GM12878 (cell line): ENCODE results near the gene PRSS33. TPM values are rescaled to one million over a fixed set of nuclear protein-coding genes. Genes with fewer than 3 reads are reported as not detected.

Experiments
- ATAC-seq: fragments of 200-7000 bp; cut with Tn5 transposase; 3 replicates; pipeline ENCODE4 v1.9.1; 2020; ENCODE audit warnings: mild to moderate bottlenecking, moderate library complexity
- BruUV-seq: library from RNA; stranded (reverse); fragments of 400-500 nt; replicated peaks from 2 replicates; lab custom pipeline; 2021; lab: Mats Ljungman, UMichigan
- CTCF ChIA-PET: fragments of 300-600 bp; sonication (Branson Sonifier 250); formaldehyde crosslinking; extraction: SDS; loops from one replicate; lab custom pipeline; 2021; ENCODE audit warnings: inconsistent platforms; lab: Yijun Ruan, JAX
- POLR2A ChIA-PET: fragments of 350-600 bp; formaldehyde crosslinking; extraction: SDS; loops from one replicate; lab custom pipeline; 2021; ENCODE audit warnings: inconsistent platforms; lab: Charles Lee
- RAD21 ChIA-PET: fragments of 300-600 bp; sonication (Branson Sonifier 250); formaldehyde crosslinking; loops from one replicate; lab custom pipeline; 2023; ENCODE audit warnings: antibody characterized with exemption; ENCODE audit not compliant: unreplicated experiment; lab: Charles Lee
- SMC1A ChIA-PET: fragments of 300-600 bp; sonication (Branson Sonifier 250); formaldehyde crosslinking; loops from one replicate; lab custom pipeline; 2023; ENCODE audit not compliant: unreplicated experiment, uncharacterized antibody; lab: Charles Lee
- DNase-seq: peaks from one replicate; pipeline ENCODE4 v3.0.0-alpha.2; 2011; ENCODE audit warnings: low read depth, low spot score
- FAIRE-seq: peaks from 3 replicates; lab custom pipeline; 2011; peaks lifted over from hg19 to GRCh38; lab: Jason Lieb, UNC
- H2AFZ ChIP-seq: 2 replicates; pipeline ENCODE4 v1.6.0; 2011; ENCODE audit warnings: low read depth, low read length, control low read depth; ENCODE audit not compliant: control insufficient read depth
- H3K27ac ChIP-seq: 2 replicates; pipeline ENCODE4 v1.5.1; 2011; ENCODE audit warnings: control low read depth; ENCODE audit not compliant: control insufficient read depth, insufficient read depth
- H3K27me3 ChIP-seq, 2 experiments: replicated peaks in 1 of 2; 2 replicates each; pipeline versions ENCODE4 v1.6.0 to v1.6.1; 2011; ENCODE audit warnings: low read length in 1 of 2; ENCODE audit not compliant: control insufficient read depth in 2 of 2, insufficient read depth in 2 of 2
- H3K36me3 ChIP-seq, 2 experiments: 2 replicates each; pipeline ENCODE4 v1.5.1; 2011; ENCODE audit warnings: low read length in 1 of 2; ENCODE audit not compliant: control insufficient read depth in 2 of 2, insufficient read depth in 2 of 2
- H3K4me1 ChIP-seq: 2 replicates; pipeline ENCODE4 v1.6.1; 2011; ENCODE audit warnings: mild to moderate bottlenecking, low read length, moderate library complexity, mixed read lengths; ENCODE audit not compliant: control insufficient read depth, insufficient read depth
- H3K4me2 ChIP-seq: 2 replicates; pipeline ENCODE4 v1.6.0; 2011; ENCODE audit warnings: control low read depth; ENCODE audit not compliant: control insufficient read depth, insufficient read depth
- H3K4me3 ChIP-seq: fragments of 200-600 bp; sonication (generic); 2 replicates; pipeline ENCODE4 v1.5.1; 2016
- H3K79me2 ChIP-seq: 2 replicates; pipeline ENCODE4 v1.6.0; 2011; ENCODE audit warnings: low read length; ENCODE audit not compliant: control insufficient read depth, insufficient read depth
- H3K9ac ChIP-seq: 2 replicates; pipeline ENCODE4 v1.8.0; 2011; ENCODE audit warnings: low read length, control low read depth, mixed read lengths; ENCODE audit not compliant: control insufficient read depth, insufficient read depth
- H3K9me3 ChIP-seq: replicated peaks from 3 replicates; pipeline ENCODE4 v1.5.1; 2011; ENCODE audit warnings: mild to moderate bottlenecking, low read length; ENCODE audit not compliant: control insufficient read depth, insufficient read depth
- H4K20me1 ChIP-seq: 2 replicates; pipeline ENCODE4 v1.6.0; 2011; ENCODE audit not compliant: control insufficient read depth, insufficient read depth
- BACH1 ChIP-seq: fragments of 450-650 bp; IDR thresholded peaks from 2 replicates; pipeline ENCODE4 v1.6.1; 2017; ENCODE audit warnings: mild to moderate bottlenecking, borderline replicate concordance
- BCL11A ChIP-seq: IDR thresholded peaks from 2 replicates; pipeline ENCODE4 v1.6.1; 2011; ENCODE audit warnings: low read depth, low read length
- BCL3 ChIP-seq: IDR thresholded peaks from 2 replicates; pipeline ENCODE4 v1.6.1; 2011; ENCODE audit warnings: borderline replicate concordance, low read depth, mild to moderate bottlenecking, moderate library complexity, low read length; ENCODE audit not compliant: insufficient read depth, poor library complexity, severe bottlenecking
- BHLHE40 ChIP-seq, 2 experiments: fragments of 450-650 bp in 1 of 2; IDR thresholded peaks; 2 replicates each; pipeline ENCODE4 v1.6.1; 2011 to 2017; ENCODE audit warnings: low read depth in 2 of 2, borderline replicate concordance in 1 of 2, improper control_type of control experiment in 1 of 2, low read length in 1 of 2, mild to moderate bottlenecking in 1 of 2
- CBFB ChIP-seq: IDR thresholded peaks from 2 replicates; pipeline ENCODE4 v1.6.1; 2016; ENCODE audit warnings: antibody characterized with exemption, low read depth
- CREM ChIP-seq: IDR thresholded peaks from 2 replicates; pipeline ENCODE4 v1.6.1; 2014; ENCODE audit warnings: antibody characterized with exemption, low read depth
- HDAC2 ChIP-seq: fragments of 200-600 bp; sonication (generic); IDR thresholded peaks from 2 replicates; pipeline ENCODE4 v1.6.1; 2017
- IRF3 ChIP-seq: fragments of 450-650 bp; IDR thresholded peaks from 2 replicates; pipeline ENCODE4 v1.6.1; 2014; ENCODE audit warnings: mild to moderate bottlenecking
- MEF2B ChIP-seq: fragments of 450-650 bp; IDR thresholded peaks from 2 replicates; pipeline ENCODE4 v1.6.1; 2018; ENCODE audit warnings: mild to moderate bottlenecking, moderate library complexity; ENCODE audit not compliant: partially characterized antibody, poor library complexity, severe bottlenecking
- MLLT1 ChIP-seq: fragments of 450-650 bp; IDR thresholded peaks from 2 replicates; pipeline ENCODE4 v1.6.1; 2016; ENCODE audit warnings: mild to moderate bottlenecking
- MYB ChIP-seq: fragments of 150-350 bp; IDR thresholded peaks from 2 replicates; pipeline ENCODE4 v1.6.1; 2014; ENCODE audit warnings: mild to moderate bottlenecking, low read depth, low read length, borderline replicate concordance
- NFIC ChIP-seq: IDR thresholded peaks from 2 replicates; pipeline ENCODE4 v1.6.1; 2012; ENCODE audit warnings: low read depth, mild to moderate bottlenecking, inconsistent platforms, low read length, moderate library complexity
- NR2F1 ChIP-seq: fragments of 450-650 bp; conservative IDR thresholded peaks from 2 replicates; pipeline ENCODE4 v1.6.1; 2017; ENCODE audit warnings: mild to moderate bottlenecking
- PML ChIP-seq: IDR thresholded peaks from 2 replicates; pipeline ENCODE4 v1.6.1; 2012; ENCODE audit warnings: low read length, inconsistent platforms
- POLR2AphosphoS5 ChIP-seq: IDR thresholded peaks from 2 replicates; pipeline ENCODE4 v1.6.1; 2011; ENCODE audit warnings: mild to moderate bottlenecking, low read length, inconsistent platforms
- SIX5 ChIP-seq: IDR thresholded peaks from 2 replicates; pipeline ENCODE4 v1.6.1; 2011; ENCODE audit warnings: mild to moderate bottlenecking, low read depth, low read length, moderate library complexity; ENCODE audit not compliant: severe bottlenecking
- SMAD1 ChIP-seq: fragments of 450-650 bp; IDR thresholded peaks from 2 replicates; pipeline ENCODE4 v1.6.1; 2018; ENCODE audit warnings: mild to moderate bottlenecking, low read depth; ENCODE audit not compliant: partially characterized antibody
- WGBS: methylation state at CpG from one replicate; pipeline ENCODE4 v1.1.6; 2016; ENCODE audit warnings: low lambda C conversion rate; ENCODE audit not compliant: insufficient replicate concordance, insufficient coverage; ENCODE audit errors: missing lambda C conversion rate; 5-methylcytosine and 5-hydroxymethylcytosine counted together
- in situ Hi-C: fragments of 300-500 bp; cut with MboI; formaldehyde crosslinking; loops from 9 replicates; pipeline ENCODE4 v1.14.3; 2018; ENCODE audit warnings: mixed read lengths
- intact Hi-C: fragments of 100-400 bp; cut with micrococcal nuclease; formaldehyde crosslinking; loops from one replicate; pipeline ENCODE4 v1.14.2; 2022; ENCODE audit not compliant: unreplicated experiment
- polyA plus RNA-seq, 11 experiments: library from polyadenylated mRNA; depleted of rRNA in 4 of 11; unstranded in 6 of 11; stranded (reverse) in 5 of 11; fragments of >200 nt; fragmentation: Nextera tagmentation in 4 of 11; fragmentation: Illumina TruSeq in 1 of 11; extraction: Ambion mirVana in 4 of 11; extraction: Trizol in 1 of 11; gene quantifications; 1 replicate in 1 of 11; 2 replicates in 10 of 11; pipeline versions ENCODE4 v1.2.1 to v1.2.3, GENCODE V29; 2011 to 2016; ENCODE audit warnings: inconsistent platforms in 2 of 11, missing spikeins in 2 of 11, low read depth in 1 of 11
- total RNA-seq, 4 experiments: library from RNA; depleted of rRNA in 3 of 4; stranded (reverse); fragments of >200 nt in 3 of 4; fragmentation: Illumina TruSeq in 1 of 4; extraction: Trizol in 1 of 4; gene quantifications; 2 replicates each; pipeline versions ENCODE4 v1.2.1 to v1.2.3, GENCODE V29; 2013 to 2021

The PRSS33 gene
- total and polyA plus RNA-seq, 10 of the 15 experiments (the other 5 are each of a cell fraction or from before 2014, with no cell fraction given) = not detected

- TF ChIP-seq MLLT1 (no peak), POLR2AphosphoS5 (no peak), BACH1 (no peak), BCL11A (no peak), BHLHE40 (IDR thresholded peaks at IDR 0.05; ENCODE audit: borderline replicate concordance in 1 of 2, low read depth in 2 of 2, low read length in 1 of 2) (no peak), MEF2B (no peak)
Measured at GRCh38 chr16:2828876-2829430, 41.6 kb upstream of the PRSS33 start (continued).

GRCh38 chr16:2828521-2828840 lies 41.1 kb upstream of the PRSS33 start:
- H3K4me2 ChIP-seq = no peak overlapping the region
- ChIA-PET SMC1A (no interaction called here), CTCF (interaction anchor here (1.8 kb wide), 1 partner anchor 40 kb away, joined by 4 read pairs; no protein-coding TSS in a partner anchor), POLR2A (no interaction called here), RAD21 (no interaction called here)
- H3K27ac ChIP-seq = no peak overlapping the region
- DNase-seq (no peak), FAIRE-seq (no peak), ATAC-seq (no peak)
- H3K4me1 ChIP-seq = peaks cover 4% of the 10 kb centered on the region; the same call in 1 of the 2 replicates
- no peaks in the 10 kb centered on the region for H3K27me3 ChIP-seq
- H4K20me1 ChIP-seq = no peaks in the 10 kb centered on the region
- H3K9me3 ChIP-seq = no peaks in the 10 kb centered on the region
- no peak overlapping the region for H3K4me3 ChIP-seq
- in situ Hi-C loops (no loop called here), intact Hi-C loops (no loop called here)
- no peaks in the 10 kb centered on the region for H3K79me2 ChIP-seq
- H3K9ac ChIP-seq = no peak overlapping the region
- no peaks in the 10 kb centered on the region for H3K36me3 ChIP-seq
- 75% methylated on average over 8 of the region's 8 CpGs for WGBS
- H2AFZ ChIP-seq = no peak overlapping the region
- no TSS peak for BruUV-seq
- TF ChIP-seq NFIC = no peak
- TF ChIP-seq PML = no peak
- TF ChIP-seq SMAD1 = no peak
- no peak for TF ChIP-seq CREM
- no peak for TF ChIP-seq BCL3
- TF ChIP-seq HDAC2 = no peak
- no peak for TF ChIP-seq NR2F1
- no peak for TF ChIP-seq MYB
- TF ChIP-seq IRF3 = no peak
- no peak for TF ChIP-seq CBFB
- TF ChIP-seq SIX5 = no peak
